HuH-7.5 (cell line): ENCODE results near the gene ARHGEF10L.
"Not testable (repeated sequence)": the region's sequence is repeated elsewhere in the genome, so short reads cannot be mapped to it uniquely, and the experiment has no call there.

ENCODE experiments used
- DNase-seq: peaks from one replicate; pipeline ENCODE4 v3.0.0; 2011; ENCODE audit warnings: low spot score

The ARHGEF10L gene

GRCh38 chr1:17539477-17540254 lies at the start of gene ARHGEF10L:
Gene ARHGEF10L (plus strand): TSS chr1:17539698. CDS start chr1:17580596, 40,898 bp downstream.
- DNase-seq = peak; percentile 37

DNA sequence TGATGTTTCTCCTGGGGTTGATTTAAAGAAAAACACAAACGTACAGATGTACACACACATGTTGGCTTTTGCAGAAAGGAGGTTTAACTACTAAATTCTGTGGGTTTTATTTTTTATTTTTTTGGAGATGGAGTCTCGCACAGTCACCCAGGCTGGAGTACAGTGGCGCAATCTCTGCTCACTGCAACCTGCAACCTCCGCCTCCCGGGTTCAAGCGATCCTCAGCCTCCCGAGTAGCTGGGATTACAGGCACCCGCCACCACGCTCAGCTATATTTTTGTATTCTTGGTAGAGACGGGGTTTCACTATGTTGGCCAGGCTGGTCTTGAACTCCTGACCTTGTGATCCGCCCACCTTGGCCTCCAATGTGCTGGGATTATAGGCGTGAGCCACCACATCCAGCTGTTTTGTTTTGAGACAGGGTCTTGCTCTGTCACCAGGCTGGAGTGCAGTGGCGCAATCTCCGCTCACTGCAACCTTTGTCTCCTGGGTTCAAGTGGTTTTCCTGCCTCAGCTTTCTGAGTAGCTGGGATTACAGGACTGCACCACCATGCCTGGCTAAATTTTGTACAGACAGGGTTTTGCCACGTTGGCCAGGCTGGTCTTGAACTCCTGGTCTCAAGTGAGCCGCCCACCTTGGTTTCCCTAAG lies 49.6 kb upstream of the ARHGEF10L start:
- DNase-seq = not testable (repeated sequence)

DNA sequence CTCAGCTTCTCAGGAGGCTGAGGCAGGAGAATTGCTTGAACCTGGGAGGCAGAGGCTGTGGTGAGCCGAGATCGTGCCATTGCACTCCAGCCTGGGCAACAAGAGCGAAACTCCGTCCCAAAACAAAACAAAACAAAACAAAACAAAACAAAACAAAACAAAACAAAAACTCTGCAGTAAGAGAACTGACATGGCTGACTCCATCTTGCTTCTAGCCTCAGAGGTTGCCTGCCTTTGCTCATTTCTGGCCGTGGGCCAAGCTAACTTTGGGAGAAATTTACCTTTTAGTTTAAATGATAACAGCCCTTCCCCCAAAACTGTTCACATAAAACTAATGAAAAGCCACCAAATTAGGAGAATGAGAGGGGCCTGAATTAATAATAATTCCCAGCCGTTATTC lies 48.8 kb upstream of the ARHGEF10L start:
- not testable (repeated sequence) for DNase-seq

DNA sequence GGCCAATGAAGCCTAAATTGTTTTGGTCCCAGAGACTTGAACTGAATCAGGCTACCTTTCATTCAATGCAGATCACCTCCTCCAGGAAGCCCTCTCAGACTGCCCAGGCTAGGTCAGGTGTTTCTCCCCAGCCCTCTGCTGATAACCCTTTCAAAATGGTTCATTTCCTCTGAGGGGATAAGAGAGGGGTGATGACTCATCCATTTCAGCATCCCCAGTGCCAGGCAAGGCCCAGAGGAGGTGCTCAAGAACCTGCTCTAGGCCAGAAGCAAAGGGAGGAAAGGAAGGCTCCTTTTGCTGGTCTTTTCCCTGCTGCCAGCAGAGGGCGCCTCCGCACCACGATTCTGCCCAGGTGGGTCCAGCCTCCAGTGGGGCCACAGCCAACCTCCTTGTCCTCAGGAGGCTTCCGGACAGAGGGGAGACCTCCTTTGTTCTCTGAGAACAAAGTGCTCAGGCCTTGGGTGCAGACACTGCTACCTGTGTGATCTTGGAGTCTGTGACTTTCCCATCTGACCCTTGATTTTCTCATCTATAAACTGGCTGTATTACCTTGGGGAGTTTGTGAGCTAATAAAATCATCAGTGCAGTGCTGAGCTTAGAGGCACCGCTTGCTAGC lies 45.3 kb upstream of the ARHGEF10L start:
- no peak for DNase-seq

GRCh38 chr1:17496419-17496818 lies 43.1 kb upstream of the ARHGEF10L start:
- DNase-seq = no peak

- DNase-seq = no peak
Observed at GRCh38 chr1:17498214-17498613, 41.3 kb upstream of the ARHGEF10L start.

DNA sequence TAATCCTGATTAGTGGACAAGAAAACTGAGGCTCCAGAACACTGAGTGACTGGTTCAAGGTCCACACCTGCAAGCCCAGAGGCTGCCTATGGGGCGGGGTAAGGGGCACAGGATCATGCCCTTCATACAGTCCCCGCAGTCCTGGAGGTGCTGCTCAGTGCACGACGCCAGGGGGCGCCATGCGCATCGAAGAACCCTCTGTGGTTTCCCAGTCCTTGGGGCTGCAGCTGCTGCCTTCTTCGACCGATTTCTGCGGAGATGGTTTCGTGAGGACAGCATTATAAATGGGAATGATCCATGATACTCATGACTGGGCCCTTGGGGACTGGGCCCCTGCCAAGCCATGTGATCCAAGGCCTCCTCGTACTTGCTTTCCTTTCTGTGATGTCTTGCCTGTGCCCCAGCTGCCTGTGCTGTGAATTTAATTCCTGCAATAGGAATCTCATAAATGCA lies 37.1 kb upstream of the ARHGEF10L start:
- DNase-seq = peak; percentile 52

GRCh38 chr1:17503146-17503545 lies 36.4 kb upstream of the ARHGEF10L start:
- DNase-seq = no peak

- DNase-seq = not testable (repeated sequence)
Observed at GRCh38 chr1:17507200-17507599, 32.3 kb upstream of the ARHGEF10L start.

GRCh38 chr1:17507915-17508314 lies 31.6 kb upstream of the ARHGEF10L start:
- DNase-seq = peak; percentile 56

DNA sequence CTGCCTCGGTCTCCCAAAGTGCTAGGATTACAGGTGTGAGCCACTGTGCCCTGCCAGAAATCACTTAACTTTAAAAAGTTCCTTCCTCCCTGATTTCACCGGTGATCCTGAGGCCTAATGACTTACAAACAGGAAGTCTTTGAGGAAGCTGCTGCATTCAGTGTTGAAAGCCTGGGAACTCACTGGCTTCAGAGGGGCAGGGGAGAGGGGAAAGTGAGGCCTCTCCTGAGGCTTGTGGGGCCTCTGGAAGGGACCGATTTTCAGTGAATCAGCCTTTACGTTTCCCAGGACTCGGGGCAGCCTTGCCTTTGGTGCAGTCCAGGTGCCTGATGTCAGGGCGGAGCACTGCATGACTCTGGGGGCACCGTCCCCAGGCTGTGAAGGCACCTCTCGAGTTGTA lies 30.1 kb upstream of the ARHGEF10L start:
- no peak for DNase-seq

- DNase-seq = no peak
Observed at GRCh38 chr1:17510138-17510537, 29.4 kb upstream of the ARHGEF10L start.

- DNase-seq = no peak
Observed at GRCh38 chr1:17511188-17511587, 28.3 kb upstream of the ARHGEF10L start.

GRCh38 chr1:17513131-17513530 lies 26.4 kb upstream of the ARHGEF10L start:
- DNase-seq = no peak

DNA sequence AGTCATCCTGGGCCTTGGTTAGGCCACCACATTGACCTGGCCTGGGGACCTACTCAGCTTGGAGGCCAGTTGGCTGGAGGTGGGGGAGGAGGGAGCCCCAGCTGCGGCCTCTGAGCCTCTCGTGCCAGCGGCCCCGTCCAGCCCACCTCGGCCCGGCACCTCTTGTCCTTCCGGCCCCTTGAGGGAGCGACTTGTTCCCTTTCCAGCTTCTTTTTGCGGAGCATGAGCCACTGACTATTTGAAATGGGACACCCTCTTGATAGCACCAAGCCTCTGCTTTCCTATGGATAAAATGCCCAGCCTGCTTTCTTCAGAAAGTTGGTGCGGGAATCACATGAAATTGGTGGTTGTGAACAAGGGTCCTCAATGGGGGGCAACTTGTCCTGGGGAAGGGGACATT lies 24.7 kb upstream of the ARHGEF10L start:
- no peak for DNase-seq

- DNase-seq = no peak
Observed at GRCh38 chr1:17515902-17516301, 23.6 kb upstream of the ARHGEF10L start.

DNA sequence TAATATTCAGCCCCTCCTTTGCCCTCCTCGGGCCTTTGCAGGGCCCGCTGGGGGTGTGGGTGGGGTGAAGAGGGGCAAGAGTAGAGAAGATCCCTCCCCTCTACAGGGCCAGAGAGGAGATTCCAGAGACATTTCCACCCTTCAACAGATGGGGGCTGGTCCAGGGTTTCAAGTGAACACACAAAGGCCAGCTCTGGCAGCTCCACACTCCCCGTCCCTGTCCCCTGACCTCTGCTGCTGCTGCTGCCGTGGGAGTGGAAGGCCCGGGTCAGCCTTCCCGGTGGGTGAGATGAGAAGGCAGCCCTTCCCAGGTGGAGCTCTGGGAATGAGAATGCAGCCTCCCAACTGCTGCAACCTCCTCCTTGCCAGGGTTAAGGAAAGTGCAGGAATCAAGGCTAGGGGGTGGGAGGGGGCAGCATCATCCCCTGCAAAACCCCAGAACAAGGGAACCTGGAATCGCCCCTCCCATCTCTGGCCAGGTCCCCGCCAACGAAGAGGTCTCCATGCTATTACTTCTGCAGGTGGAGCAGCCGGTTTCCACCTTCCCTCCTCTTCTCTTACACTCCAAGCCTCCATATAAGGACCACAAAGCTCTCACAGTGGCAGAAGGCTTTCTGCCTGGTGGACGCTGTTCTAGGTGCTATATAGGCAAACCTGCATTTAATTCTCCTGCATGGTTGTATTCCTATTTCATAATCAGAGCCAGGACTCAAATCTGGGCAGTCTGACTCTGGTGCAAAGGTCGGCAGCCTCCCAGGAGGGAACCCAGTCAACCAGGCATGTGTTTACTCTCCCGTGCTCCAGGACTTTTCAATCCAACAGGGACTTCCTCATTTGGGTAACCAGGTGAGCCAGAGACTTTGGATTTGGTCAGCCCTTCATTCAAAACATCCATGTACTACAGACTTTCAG lies 22.9 kb upstream of the ARHGEF10L start:
- peak; percentile 82 for DNase-seq

DNA sequence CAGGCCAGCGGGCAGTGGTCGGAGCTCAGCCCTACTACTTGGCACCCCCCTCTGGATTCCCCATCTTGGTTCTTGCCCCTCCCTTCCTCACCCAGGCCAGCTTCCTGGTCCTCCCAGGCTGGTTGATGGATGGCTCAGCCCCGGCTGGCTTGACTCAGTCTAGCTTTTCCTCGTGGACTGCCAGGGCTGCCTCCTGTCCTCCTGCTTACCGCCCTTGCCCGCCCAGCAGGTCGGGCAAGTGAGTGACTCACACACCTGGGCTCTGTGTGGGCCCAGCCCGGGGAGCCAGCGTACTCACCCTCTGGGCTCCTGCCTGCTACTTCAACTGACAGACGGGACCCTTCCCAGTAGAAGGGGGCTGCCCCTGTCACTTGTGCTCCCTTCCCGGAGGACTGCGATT lies 19.5 kb upstream of the ARHGEF10L start:
- DNase-seq = no peak

DNA sequence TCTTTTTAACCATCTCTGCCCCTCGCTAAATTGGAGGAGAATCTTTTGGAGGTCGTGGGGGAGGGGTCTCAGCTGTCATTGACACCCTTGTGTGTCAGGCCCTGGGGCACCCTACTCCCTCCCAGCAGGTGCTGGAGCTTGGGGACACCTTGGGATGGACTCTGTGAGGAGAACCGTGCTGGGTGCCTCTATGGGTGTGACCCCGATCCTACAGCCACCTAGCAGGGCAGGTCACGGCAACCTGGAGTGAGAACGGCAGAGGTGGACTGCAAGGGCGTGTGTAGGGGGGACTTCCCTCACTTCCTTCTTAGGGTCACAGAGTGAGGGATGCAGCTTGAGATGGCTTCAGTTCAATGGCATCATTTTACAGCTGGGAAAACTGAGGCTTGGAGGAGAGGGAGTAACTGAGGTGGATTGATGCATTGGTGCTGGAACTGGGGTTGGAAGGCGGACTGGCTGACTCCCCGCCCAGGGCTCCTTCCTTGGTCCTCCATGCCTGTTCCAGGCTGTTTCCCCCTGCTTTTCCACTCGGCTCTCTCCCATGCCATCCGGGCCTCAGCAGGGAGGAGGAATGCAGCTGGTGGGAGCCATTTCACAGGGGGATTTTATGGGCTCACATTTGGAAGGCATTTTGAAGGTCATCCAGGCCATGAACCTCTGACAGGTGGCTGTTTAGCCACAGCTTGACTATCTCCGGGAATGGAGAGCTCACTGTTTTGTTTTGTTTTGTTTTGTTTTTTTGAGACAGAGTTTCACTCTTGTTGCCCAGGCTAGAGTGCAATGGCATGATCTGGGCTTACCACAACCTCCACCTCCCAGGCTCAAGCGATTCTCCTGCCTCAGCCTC lies 18.8 kb upstream of the ARHGEF10L start:
- DNase-seq = no peak

DNA sequence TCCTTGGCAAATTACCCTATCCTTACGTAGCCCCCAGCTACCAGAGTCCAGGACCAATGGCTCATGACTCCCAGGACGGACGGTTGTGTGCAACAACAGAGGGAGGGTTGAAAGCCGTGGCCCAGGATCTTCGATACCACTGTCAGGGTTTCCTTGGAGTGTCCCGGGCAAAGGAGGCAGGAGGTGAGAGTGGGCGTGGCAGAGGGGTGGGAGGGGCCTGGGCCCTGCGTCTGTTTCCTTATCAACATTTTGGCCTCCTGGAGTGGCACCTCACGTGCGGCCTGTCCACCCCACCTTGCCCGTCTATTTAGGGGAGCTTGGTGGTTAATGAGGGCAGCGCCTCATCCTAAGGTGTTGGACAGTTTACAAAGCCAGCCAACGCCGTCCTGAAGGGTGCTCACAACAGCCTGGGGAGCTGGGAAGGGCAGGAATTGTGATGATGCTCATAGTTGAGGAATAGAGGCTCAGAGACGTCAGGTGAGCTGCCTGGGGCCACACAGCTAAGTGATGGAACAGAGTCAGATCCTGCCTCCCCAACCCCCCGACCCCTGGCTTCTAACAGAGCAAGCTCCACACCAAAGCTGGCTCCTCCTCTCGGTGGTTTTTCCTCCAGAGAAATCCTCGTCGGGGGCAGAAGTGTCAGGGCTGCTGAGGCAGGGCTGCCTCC lies 17.4 kb upstream of the ARHGEF10L start:
- DNase-seq = no peak
